GM04504 (cell line): Measurements from ENCODE around the gene VEZF1.
A peak's percentile ranks its signal among the peaks of the same experiment; 100 is the strongest.
"Not testable (repeated sequence)": the region's sequence is repeated elsewhere in the genome, so short reads cannot be mapped to it uniquely, and the experiment has no call there.

Experiments used
- DNase-seq: peaks from one replicate; pipeline ENCODE4 v3.0.0-alpha.2; 2012; ENCODE audit warnings: low read depth

The VEZF1 gene

DNA sequence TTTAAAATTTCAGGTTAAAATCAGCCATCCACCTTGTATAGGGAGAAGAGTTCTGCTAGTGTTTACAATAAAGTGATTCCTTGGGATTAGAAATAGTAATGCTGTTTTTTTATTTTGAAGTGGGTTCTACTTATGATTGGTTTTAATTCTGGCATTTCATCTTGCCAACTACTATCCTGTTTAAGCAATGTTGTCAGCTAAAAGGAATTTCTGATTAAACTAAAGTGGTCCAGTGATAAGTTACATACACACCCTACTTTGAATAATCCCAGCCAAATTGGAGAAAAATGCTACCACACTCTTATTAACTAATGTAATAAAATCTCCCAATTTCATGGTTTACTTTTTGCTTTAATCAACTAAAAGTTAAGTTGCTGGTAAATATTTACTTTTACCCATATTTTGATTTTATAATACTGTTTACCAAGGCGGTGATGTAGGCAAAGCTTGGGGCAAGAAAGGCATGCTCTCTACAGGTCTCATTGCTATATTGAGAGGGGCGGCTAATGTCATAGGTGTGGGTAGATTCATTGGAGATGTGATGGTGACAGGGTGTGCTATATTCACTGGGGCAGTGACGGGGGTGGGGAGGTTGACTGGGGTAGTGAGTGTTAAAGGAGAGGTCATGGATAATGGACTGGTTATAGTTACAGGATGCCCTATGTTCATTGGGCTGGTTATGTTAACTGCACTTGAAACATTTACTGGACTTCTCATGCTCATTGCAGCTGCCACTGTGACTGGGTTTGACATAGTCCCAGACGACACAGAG lies 13.8 kb downstream of the VEZF1 start:
- DNase-seq = not testable (repeated sequence)

- DNase-seq = no peak
These were observed 15.9 kb downstream of the VEZF1 start for GRCh38 chr17:57972151-57972550.

DNA sequence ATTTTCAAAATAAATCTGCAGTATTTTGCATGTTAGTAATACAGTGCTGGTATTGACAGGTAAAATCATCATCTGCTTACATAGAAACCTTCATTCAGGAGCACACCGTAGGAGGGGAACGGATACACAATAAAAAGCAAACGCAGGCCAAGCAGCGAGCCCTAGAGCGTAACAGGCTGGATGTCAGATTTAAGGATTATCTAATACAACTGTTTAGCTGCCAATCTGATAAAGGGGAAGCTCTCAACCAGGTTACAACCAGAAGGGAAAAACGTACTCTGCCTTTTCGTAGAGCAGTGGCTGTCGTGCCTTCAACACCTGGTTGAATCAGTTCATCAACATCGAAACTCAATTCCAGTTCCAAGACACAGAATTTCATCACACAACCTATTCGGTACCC lies 16.5 kb downstream of the VEZF1 start:
- DNase-seq = no peak

GRCh38 chr17:57970710-57971109 lies 17.3 kb downstream of the VEZF1 start:
- peak; percentile 52 for DNase-seq

DNA sequence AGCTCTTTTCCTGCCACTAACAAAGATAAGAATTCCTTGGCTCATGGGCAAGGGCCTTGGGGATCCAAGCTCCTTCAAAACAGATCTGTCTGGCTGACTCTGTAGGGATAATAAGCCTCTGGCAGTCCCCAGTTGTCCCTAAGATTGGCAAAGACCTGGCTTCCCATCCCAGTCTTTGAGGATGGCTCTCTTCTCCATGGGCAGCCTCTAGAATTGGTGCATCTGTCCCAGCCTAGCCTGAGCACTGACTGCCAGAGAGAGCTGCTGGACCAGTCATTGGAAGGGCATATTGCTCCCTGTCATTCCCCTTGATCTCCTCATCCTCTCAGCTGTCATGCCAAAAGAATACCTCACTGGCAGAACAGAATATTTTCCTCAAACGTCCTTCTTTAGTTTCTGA lies 19.6 kb downstream of the VEZF1 start:
- DNase-seq = no peak

- no peak for DNase-seq
These were observed 21.2 kb downstream of the VEZF1 start for GRCh38 chr17:57966875-57967274.

- no peak for DNase-seq
These were observed 21.8 kb downstream of the VEZF1 start for GRCh38 chr17:57966246-57966645.

GRCh38 chr17:57965521-57966160 lies 22.4 kb downstream of the VEZF1 start:
- no peak for DNase-seq

- no peak for DNase-seq
These were observed 24.9 kb downstream of the VEZF1 start for GRCh38 chr17:57963149-57963511.

DNA sequence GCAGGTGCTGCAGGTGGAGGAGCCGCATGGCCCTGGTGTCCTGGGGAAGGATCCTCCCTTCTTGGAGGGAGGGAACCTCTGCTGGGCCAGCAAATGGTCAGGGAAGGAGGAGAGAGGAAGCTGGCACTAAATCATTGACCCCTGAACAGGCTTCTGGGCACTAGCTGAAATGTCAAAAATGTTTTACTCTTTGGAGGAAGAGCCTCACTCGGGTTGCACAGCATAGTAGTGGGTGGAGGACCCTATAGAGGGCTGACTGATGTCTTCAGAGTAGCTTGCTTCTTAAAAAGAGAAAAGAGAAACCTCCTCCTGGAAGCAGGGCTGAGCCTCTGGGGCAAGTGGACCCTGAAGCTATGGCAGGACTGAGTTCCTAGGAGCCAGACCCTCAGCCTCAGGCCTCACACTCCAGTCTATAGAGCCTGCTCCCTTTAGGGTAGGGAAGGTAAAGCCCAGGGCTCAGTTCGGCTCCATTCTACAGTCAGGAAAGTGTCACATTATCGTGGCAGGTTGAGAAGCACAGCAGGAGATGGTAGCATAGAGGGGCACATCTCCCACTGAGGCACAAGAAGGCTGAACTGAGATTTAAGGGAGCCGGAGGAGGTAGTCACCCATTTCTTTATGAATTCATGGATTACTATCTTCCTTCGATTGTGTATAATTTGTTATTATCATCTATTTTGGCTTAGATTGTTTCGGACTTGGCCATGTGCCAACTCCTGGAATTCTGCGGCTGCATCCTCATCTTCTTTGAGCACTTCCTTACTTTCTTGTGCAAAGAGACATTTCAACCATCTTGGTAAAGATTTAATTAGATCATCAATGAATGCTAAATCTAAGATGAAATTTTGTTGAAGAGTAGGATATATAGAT lies 25.5 kb downstream of the VEZF1 start:
- DNase-seq = no peak

DNA sequence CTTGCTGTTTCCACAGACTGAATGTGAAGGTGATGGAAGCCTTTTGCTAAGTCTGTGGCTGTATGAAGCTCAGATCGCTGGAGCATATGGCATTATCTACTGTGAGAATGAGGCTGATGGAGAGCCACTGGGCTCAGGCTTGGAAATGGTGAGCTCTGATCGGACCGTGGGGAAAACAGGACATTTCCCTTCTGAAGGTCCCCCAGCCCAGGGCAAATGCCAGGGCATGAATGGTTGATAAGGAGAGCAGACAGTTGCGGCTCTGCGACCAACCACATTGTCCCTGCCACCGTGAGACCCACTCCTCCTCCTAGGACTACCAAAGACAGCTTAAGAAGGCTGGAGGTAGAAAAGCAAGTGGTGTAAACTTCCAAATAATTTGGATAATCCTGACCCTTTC lies 28.1 kb downstream of the VEZF1 start:
- DNase-seq = no peak

DNA sequence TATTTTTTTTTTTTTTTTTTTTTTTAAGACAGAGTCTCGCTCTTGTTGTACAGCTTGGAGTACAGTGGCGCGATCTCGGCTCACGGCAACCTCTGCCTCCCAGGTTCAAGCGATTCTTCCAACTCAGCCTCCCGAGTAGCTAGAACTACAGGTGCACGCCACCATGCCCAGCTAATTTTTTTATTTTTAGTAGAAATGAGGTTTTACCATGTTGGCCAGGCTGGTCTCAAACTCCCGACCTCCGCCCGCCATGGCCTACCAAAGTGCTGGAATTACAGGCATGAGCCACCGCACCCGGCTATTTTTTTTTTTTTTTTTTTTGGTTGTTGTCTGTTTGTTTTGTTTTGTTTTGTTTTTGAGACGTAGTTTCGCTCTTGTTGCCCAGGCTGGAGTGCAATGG lies 29.7 kb downstream of the VEZF1 start:
- DNase-seq = not testable (repeated sequence)

DNA sequence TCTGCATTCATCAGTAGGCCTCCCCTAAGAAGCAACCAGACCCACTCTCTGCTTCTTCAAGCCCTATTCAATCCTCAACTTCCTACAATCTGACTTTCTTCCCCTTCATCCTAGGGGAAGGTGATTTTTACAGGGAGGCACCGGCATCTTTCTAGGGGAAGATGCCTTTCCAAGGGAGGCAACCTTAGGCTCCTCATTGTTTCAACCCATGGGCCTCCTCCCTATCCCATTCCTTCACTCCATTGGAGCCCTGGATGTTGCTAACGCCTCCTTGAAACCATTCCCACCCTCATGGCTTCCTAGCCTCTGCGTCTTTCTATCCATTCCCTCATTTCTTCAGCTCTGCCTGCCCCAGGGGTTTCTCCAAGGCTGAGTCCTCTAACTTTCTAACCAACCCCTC lies 30.2 kb downstream of the VEZF1 start:
- no peak for DNase-seq

GRCh38 chr17:57957120-57957850 lies 30.8 kb downstream of the VEZF1 start:
- DNase-seq = no peak

DNA sequence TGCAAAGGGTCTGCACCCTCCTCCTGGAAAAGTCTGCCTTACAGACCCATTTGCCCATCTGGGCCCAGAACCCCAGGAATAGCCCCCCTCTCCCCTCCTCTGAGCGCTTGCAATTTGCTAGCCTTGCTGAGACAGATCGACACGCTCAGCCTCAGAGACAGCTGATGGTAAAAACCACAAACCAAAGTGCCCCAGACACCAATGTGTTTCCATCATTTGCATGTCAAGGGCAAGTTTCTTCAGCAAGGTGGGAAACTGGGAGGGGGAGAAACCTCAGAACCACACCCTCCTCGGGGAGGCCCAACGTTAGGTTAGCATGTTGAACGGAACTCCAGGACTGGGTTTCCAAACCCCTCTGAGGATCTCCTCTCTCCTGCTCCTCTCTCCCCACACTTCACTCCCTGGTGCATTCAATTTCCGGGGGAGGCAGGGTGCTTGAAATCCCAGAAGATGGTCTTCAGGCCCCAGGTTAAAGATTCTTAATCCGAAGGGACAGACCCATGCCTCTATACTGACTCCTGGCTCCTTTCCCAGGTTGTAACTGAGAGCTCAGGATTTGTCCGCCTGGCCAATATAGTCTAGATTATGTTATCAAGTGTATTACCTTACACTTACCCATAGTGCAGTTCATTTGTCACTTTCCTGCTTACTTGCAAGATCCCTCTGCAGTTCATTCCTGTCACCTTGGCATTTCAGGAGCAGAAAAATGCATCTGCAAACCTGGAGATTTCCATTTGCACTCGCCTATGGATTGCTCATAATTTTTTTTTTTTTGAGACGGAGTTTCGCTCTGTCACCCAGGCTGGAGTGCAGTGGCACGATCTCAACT lies 31.5 kb downstream of the VEZF1 start:
- DNase-seq = no peak

DNA sequence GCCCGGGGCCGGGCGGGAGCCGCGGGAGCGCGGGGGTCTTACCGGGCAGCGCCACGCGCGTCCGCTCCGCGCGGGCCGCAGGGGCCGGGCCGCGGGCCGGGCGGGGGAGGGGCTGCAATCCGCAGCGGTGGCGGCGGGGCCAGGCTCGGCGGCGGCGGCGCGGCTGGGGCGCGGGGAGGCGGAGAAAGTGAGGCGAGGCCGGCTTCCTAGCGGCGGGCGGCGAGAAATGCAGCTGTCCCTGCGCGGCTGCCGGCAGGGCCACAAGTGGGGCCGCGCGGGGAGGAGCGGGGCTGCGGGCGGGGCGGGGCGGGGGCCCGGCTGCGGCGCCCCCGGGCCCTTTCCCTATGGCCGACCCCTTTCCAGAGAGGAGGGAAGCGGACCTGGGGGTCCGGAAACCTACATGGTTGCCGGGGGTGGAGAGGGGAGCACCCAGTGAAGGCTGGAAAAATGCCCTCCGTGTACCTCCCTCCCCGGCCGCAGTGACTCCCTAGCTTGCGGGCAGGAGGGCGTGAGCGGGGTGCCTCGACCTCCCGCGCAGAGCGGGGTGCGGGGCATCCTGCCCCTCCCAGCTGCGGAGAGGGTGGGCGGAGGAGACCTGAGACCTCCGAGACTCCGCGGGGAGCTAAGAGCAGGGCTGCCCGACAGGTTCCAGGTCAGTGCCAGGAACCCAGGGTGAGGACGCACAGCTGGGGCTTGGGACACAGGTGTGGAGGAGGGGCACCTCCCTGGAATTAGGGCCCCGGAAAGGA lies 32.7 kb downstream of the VEZF1 start, which contains the start of gene CUEDC1:
Gene CUEDC1 (minus strand): TSS at position 230 of the 749 bp plus-strand sequence. CDS start 69,848 bp downstream, outside the sequence.
- DNase-seq = no peak

DNA sequence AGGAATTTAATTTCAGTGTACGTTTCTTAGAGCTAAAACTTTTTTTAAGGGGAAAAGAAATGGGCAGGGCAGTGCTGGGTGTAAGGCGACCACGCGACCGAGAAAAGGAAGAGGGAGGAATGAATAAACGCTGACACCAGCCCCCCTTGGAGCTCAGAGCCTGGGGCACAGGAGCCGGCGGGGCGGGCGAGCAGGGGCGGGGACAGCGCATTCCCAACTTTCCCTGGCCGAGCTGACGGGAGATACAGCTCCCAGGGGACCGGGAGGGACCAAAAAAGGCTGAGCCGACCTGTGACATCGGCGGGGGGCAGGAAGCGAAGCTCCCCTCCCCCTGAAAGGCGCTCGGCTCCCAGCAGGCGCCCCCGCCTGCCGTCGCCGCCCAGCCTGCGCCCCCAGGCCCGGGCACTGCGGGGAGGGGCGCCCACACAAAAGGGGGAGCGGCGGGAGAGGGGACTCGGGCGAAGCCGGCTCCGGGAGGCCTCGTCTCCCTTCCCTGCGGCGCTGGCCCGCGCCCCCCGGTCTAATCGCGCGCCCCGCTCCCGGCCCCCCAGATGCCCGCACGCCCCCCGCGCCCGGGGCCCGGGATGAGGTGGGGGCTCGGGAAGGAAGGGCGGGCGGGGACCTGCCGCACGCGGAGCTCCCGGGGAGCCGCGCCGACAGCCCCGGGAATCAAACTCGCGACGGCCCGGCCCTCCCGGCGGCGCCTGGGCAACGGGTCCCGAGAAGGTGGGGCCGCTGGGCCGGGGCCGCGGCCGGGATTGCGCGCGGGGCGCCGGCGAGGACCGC lies 33.5 kb downstream of the VEZF1 start:
- DNase-seq = no peak

- no peak for DNase-seq
These were observed 34.2 kb downstream of the VEZF1 start for GRCh38 chr17:57953705-57954396.

DNA sequence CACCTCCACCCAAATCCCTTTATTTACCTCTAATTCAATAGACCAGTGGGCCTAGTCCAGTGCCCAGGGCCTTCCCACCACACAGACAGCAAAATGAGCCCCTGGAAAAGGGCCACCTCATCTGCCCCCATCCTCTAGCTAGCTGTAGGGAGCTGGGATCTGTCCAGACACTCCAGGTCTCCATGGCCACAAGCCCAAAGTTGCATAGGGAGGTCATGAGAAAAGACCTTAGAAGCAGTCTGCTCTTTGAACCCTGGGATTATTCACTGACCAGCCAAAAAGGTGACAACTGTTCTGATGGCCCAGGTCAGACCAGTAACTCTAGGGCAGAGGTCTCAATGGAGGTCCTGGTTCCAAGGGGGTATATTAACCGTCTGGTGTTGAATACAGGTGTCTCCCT lies 34.8 kb downstream of the VEZF1 start:
- no peak for DNase-seq
